OCI-LY7 (cell line): ENCODE measurements around the gene LY6G6C. TPM values are rescaled to one million over a fixed set of nuclear protein-coding genes. Genes with fewer than 3 reads are reported as not detected.

Experiments used
- BruUV-seq: library from RNA; stranded (reverse); fragments of 400-500 nt; replicated peaks from 2 replicates; lab custom pipeline; 2021; lab: Mats Ljungman, UMichigan
- CTCF ChIA-PET: fragments of 300-600 bp; sonication (Branson Sonifier 250); formaldehyde crosslinking; loops from one replicate; lab custom pipeline; 2022; ENCODE audit warnings: antibody characterized with exemption; ENCODE audit not compliant: unreplicated experiment; lab: Charles Lee
- POLR2A ChIA-PET: fragments of 300-600 bp; sonication (Branson Sonifier 250); formaldehyde crosslinking; loops from one replicate; lab custom pipeline; 2022; ENCODE audit warnings: antibody characterized with exemption; lab: Charles Lee
- DNase-seq: peaks from one replicate; pipeline ENCODE4 v3.0.0-alpha.2; 2015; ENCODE audit warnings: low spot score
- H2AFZ ChIP-seq: fragments of 200-600 bp; sonication (generic), shearing (Covaris generic); 2 replicates; pipeline ENCODE4 v1.6.1; 2014; ENCODE audit warnings: mild to moderate bottlenecking, antibody characterized with exemption, low read length, moderate library complexity
- H3K27ac ChIP-seq: fragments of 200-600 bp; sonication (generic); 2 replicates; pipeline ENCODE4 v1.5.1; 2014; ENCODE audit warnings: mixed run types, low read depth, mild to moderate bottlenecking, moderate library complexity, low read length, inconsistent platforms; ENCODE audit not compliant: poor library complexity, severe bottlenecking
- H3K36me3 ChIP-seq: fragments of 200-600 bp; sonication (generic); 2 replicates; pipeline ENCODE4 v1.6.1; 2014; ENCODE audit warnings: mild to moderate bottlenecking, antibody characterized with exemption, low read length, moderate library complexity, mixed read lengths; ENCODE audit not compliant: insufficient read depth
- H3K4me1 ChIP-seq: fragments of 200-600 bp; sonication (generic); 2 replicates; pipeline ENCODE4 v1.5.1; 2014; ENCODE audit warnings: mild to moderate bottlenecking, low read length; ENCODE audit not compliant: insufficient read depth, poor library complexity, severe bottlenecking
- H3K4me2 ChIP-seq: fragments of 200-600 bp; sonication (generic); 2 replicates; pipeline ENCODE4 v1.6.1; 2014; ENCODE audit warnings: mild to moderate bottlenecking, low read length
- H3K4me3 ChIP-seq: fragments of 200-600 bp; sonication (generic); 2 replicates; pipeline ENCODE4 v1.5.1; 2014; ENCODE audit warnings: mild to moderate bottlenecking, low read depth, low read length; ENCODE audit not compliant: poor library complexity, severe bottlenecking
- H3K79me2 ChIP-seq: fragments of 200-600 bp; sonication (generic); 2 replicates; pipeline ENCODE4 v1.6.1; 2016; ENCODE audit warnings: low read depth, mild to moderate bottlenecking, low read length, moderate library complexity, mixed read lengths; ENCODE audit not compliant: insufficient read depth
- H3K9me2 ChIP-seq: fragments of 200-600 bp; sonication (generic); 2 replicates; pipeline ENCODE4 v1.6.1; 2016; ENCODE audit warnings: mild to moderate bottlenecking, low read length, mixed read lengths; ENCODE audit not compliant: insufficient read depth
- H3K9me3 ChIP-seq: fragments of 200-600 bp; sonication (generic); 2 replicates; pipeline ENCODE4 v1.6.1; 2014; ENCODE audit warnings: mild to moderate bottlenecking, mixed run types, low read length, mixed read lengths
- H4K20me1 ChIP-seq: fragments of 200-600 bp; sonication (generic); 2 replicates; pipeline ENCODE4 v1.6.1; 2014; ENCODE audit warnings: mild to moderate bottlenecking, antibody characterized with exemption, low read length, moderate library complexity, mixed read lengths; ENCODE audit not compliant: insufficient read depth
- EZH2phosphoT487 ChIP-seq: fragments of 200-600 bp; sonication (generic); IDR thresholded peaks from 2 replicates; pipeline ENCODE4 v1.6.1; 2018; ENCODE audit warnings: low read depth, borderline replicate concordance, mild to moderate bottlenecking, mixed run types, antibody characterized with exemption, low read length, moderate library complexity, mixed read lengths
- intact Hi-C: fragments of 100-400 bp; cut with micrococcal nuclease; formaldehyde crosslinking; loops from one replicate; pipeline ENCODE4 v1.10.0; 2022; ENCODE audit not compliant: unreplicated experiment
- total RNA-seq, 2 experiments: library from RNA; depleted of rRNA in 1 of 2; stranded (reverse); fragments of >200 nt in 1 of 2; shearing (Covaris generic) in 1 of 2; gene quantifications; 2 replicates each; pipeline ENCODE4 v1.2.3, GENCODE V29; 2014 to 2022
- TF ChIP-seq, protein P1 (sequence below): fragments of 200-600 bp; sonication (generic); conservative IDR thresholded peaks from 2 replicates; pipeline ENCODE4 v1.5.1; 2014; ENCODE audit warnings: mild to moderate bottlenecking, antibody characterized with exemption, low read length, moderate library complexity, mixed read lengths

Gene LY6G6C
- total RNA-seq, 2 experiments from 2014 or later = not detected

GRCh38 chr6:31725502-31726350, 4.2 kb upstream of the LY6G6C start:
- Histone ChIP-seq H4K20me1 (no peaks in the 10 kb centered on the region), H3K4me1 (peaks cover 41% of the 10 kb centered on the region), H3K79me2 (no peaks in the 10 kb centered on the region), H3K9me2 (no peaks in the 10 kb centered on the region), H3K27ac (no peak overlapping the region), H3K9me3 (no peaks in the 10 kb centered on the region), H3K36me3 (peaks cover 30% of the 10 kb centered on the region), H3K4me2 (no peak overlapping the region), H2AFZ (no peak overlapping the region), H3K4me3 (no peak overlapping the region)
- POLR2A ChIA-PET = interaction anchor here (0.6 to 1.9 kb wide), 5 partner anchors 11 to 815 kb away, joined by 3 to 7 read pairs (median 4); partner anchors contain the start of gene LY6G6D
- TF ChIP-seq EZH2phosphoT487 = no peak
- TF ChIP-seq, protein P1, sequence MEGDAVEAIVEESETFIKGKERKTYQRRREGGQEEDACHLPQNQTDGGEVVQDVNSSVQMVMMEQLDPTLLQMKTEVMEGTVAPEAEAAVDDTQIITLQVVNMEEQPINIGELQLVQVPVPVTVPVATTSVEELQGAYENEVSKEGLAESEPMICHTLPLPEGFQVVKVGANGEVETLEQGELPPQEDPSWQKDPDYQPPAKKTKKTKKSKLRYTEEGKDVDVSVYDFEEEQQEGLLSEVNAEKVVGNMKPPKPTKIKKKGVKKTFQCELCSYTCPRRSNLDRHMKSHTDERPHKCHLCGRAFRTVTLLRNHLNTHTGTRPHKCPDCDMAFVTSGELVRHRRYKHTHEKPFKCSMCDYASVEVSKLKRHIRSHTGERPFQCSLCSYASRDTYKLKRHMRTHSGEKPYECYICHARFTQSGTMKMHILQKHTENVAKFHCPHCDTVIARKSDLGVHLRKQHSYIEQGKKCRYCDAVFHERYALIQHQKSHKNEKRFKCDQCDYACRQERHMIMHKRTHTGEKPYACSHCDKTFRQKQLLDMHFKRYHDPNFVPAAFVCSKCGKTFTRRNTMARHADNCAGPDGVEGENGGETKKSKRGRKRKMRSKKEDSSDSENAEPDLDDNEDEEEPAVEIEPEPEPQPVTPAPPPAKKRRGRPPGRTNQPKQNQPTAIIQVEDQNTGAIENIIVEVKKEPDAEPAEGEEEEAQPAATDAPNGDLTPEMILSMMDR = no peak
- DNase-seq = no peak
- intact Hi-C loops = loop anchor here (2.0 kb wide), 2 partner anchors 23 to 45 kb away; partner anchors contain the start of genes ABHD16A and LY6G5C
- CTCF ChIA-PET = no interaction called here
- no TSS peak for BruUV-seq

DNA sequence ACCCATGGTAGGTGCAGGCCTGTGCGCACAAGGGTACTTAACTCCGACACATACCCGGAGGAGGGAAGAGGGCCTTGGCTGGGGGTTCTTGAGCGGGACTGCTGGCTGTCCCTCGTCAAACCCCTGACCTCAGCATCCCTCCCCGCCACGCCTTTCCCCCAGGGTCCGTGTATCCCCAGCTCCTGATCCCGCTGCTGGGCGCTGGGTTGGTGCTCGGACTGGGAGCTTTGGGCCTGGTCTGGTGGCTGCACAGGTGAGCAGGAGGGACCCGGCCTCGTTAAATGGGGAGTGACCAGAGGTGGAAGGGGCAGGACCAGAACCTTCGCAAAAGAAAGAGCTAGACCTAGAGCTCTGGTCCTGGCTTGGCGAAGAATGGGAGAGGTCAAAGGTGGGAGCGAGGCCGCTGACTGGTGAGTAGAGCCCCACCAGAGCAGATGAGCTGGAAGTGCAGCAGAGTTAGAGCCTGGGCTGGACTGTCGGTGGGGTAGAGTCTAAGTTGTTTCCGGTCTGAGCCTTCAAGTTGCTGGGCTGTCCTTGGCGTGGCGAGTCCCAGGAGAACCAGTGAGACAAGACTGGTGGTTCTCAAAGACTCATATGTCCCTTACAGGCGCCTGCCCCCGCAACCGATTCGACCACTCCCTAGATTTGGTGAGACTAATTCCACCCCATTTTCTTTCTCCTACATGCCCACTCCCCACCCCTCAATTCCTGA, 2.6 kb upstream of the LY6G6C start:
- no TSS peak for BruUV-seq
- peaks cover 24% of the 10 kb centered on the region; the same call in 1 of the 2 replicates for H3K36me3 ChIP-seq
- DNase-seq = no peak

More for the DNA sequence above, 2.6 kb upstream of the LY6G6C start:
- intact Hi-C loops = no loop called here
- peaks cover 27% of the 10 kb centered on the region for H3K4me1 ChIP-seq
- TF ChIP-seq EZH2phosphoT487 = no peak
- TF ChIP-seq, protein P1 = no peak
- H3K4me2 ChIP-seq = no peak overlapping the region
- no peak overlapping the region for H3K4me3 ChIP-seq
- ChIA-PET CTCF (interaction anchor here (0.6 kb wide), 1 partner anchor 34 kb away, joined by 3 read pairs; no protein-coding TSS in a partner anchor), POLR2A (interaction anchor here (0.9 to 1.9 kb wide), 2 partner anchors 9 to 21 kb away, joined by 3 to 7 read pairs; partner anchors contain the start of genes ABHD16A and LY6G6D)
- H3K79me2 ChIP-seq = no peaks in the 10 kb centered on the region
- H4K20me1 ChIP-seq = no peaks in the 10 kb centered on the region
- no peak overlapping the region for H3K27ac ChIP-seq
- H3K9me2 ChIP-seq = no peaks in the 10 kb centered on the region
- H3K9me3 ChIP-seq = no peaks in the 10 kb centered on the region
- H2AFZ ChIP-seq = no peak overlapping the region
